GM12891 (cell line): Measurements from ENCODE around the gene MYO1D.

Experiments used
- POLR2A ChIP-seq: IDR thresholded peaks from 2 replicates; pipeline ENCODE4 v1.6.1; 2011; ENCODE audit warnings: low read depth, low read length, control low read depth
- POLR2AphosphoS5 ChIP-seq: IDR thresholded peaks from 2 replicates; pipeline ENCODE4 v1.6.1; 2011; ENCODE audit warnings: low read depth, low read length, control low read depth
- POU2F2 ChIP-seq: IDR thresholded peaks from 2 replicates; pipeline ENCODE4 v1.6.1; 2011; ENCODE audit warnings: low read depth, mild to moderate bottlenecking, control low read depth, low read length, moderate library complexity
- SPI1 ChIP-seq: IDR thresholded peaks from 2 replicates; pipeline ENCODE4 v1.6.1; 2011; ENCODE audit warnings: low read depth, low read length, control low read depth
- TAF1 ChIP-seq: IDR thresholded peaks from 2 replicates; pipeline ENCODE4 v1.6.1; 2011; ENCODE audit warnings: low read depth, low read length, control low read depth

- no peak for TF ChIP-seq POLR2A
- TF ChIP-seq SPI1 = no peak
- no peak for TF ChIP-seq POLR2AphosphoS5
- no peak for TF ChIP-seq TAF1
- TF ChIP-seq POU2F2 = no peak
These were observed 383.4 kb downstream of the MYO1D start for GRCh38 chr17:32493571-32493970.
